Right lobe of liver (tissue), 6 donors: ENCODE measurements around the gene ZBTB7C. TPM values are rescaled to one million over a fixed set of nuclear protein-coding genes. Genes with fewer than 3 reads are reported as not detected.
A peak's percentile ranks its signal among the peaks of the same experiment; 100 is the strongest.

ENCODE experiments used
- ATAC-seq, 4 donors: fragments of 200-7000 bp; cut with Tn5 transposase; one replicate each; pipeline ENCODE4 v1.9.1; 2020; ENCODE audit warnings: mild to moderate bottlenecking in 4 of 4, moderate library complexity in 4 of 4
- DNase-seq, 3 donors: peaks; one replicate each; pipeline ENCODE4 v3.0.0-alpha.2; 2020
- H3K27ac ChIP-seq, 3 donors: fragments of 200-600 bp; one replicate each; pipeline ENCODE4 v1.8.0; 2022
- H3K27me3 ChIP-seq, 2 donors: fragments of 200-600 bp; one replicate each; pipeline ENCODE4 v1.8.0; 2022
- H3K36me3 ChIP-seq, 4 donors: fragments of 200-600 bp; sonication (generic) in 1 of 4; one replicate each; pipeline versions ENCODE4 v1.5.1 to v1.8.0; 2017 to 2022; ENCODE audit warnings: control low read depth in 1 of 4
- H3K4me1 ChIP-seq, 4 donors: fragments of 200-600 bp; sonication (generic) in 1 of 4; one replicate each; pipeline versions ENCODE4 v1.5.1 to v1.8.0; 2017 to 2022; ENCODE audit warnings: control low read depth in 1 of 4
- H3K4me3 ChIP-seq, 3 donors: fragments of 200-600 bp; one replicate each; pipeline ENCODE4 v1.8.0; 2022
- H3K9me3 ChIP-seq, 4 donors: fragments of 200-600 bp; sonication (generic) in 1 of 4; one replicate each; pipeline versions ENCODE4 v1.5.1 to v1.8.0; 2017 to 2022; ENCODE audit warnings: control low read depth in 1 of 4
- CTCF ChIP-seq, 4 donors: fragments of 200-600 bp in 3 of 4; fragments of 450-650 bp in 1 of 4; IDR thresholded peaks; one replicate each; pipeline versions ENCODE4 v1.5.1 to v1.8.0; 2016 to 2022; ENCODE audit warnings: antibody characterized with exemption in 4 of 4, mild to moderate bottlenecking in 2 of 4
- POLR2A ChIP-seq: fragments of 450-650 bp; IDR thresholded peaks from one replicate; pipeline ENCODE4 v1.6.1; 2017; ENCODE audit warnings: antibody characterized with exemption, mild to moderate bottlenecking
- WGBS: methylation state at CpG from one replicate; pipeline ENCODE4 v1.1.6; 2018; ENCODE audit warnings: low coverage, low lambda C conversion rate; ENCODE audit not compliant: insufficient coverage; ENCODE audit errors: missing lambda C conversion rate; 5-methylcytosine and 5-hydroxymethylcytosine counted together
- intact Hi-C, 2 donors: fragments of 100-400 bp; cut with DNase I; formaldehyde crosslinking; loops; one replicate each; pipeline versions ENCODE4 v1.11.2 to v1.14.1; 2022
- total RNA-seq, 6 experiments: library from RNA; depleted of rRNA in 2 of 6; stranded (reverse); fragments of >200 nt in 2 of 6; fragmentation: NEBNext Ultra II Directional in 3 of 6; extraction: Animal tissue kit (Norgen Biotek cat#: 25700) in 3 of 6; gene quantifications; one replicate each; pipeline versions ENCODE4 v1.1.0 to v1.2.4, GENCODE V29; 2016 to 2023
- donor health status: DM: no; HTN: yes; CAD: no.
- donor health status: DM: no; HTN: no; CAD: no.
- donor health status: DM: no; HTN: no; CAD: no.
- donor health status: DM: no; HTN: yes; CAD: no.
- donor health status: DM: no; HTN: yes; CAD: no.

The ZBTB7C gene
- total RNA-seq, 6 experiments from 2014 or later = 1.1 to 1.7 (median 1.3) TPM

- Histone ChIP-seq H3K27me3 (no peaks in the 10 kb centered on the region), H3K27ac (no peak overlapping the region), H3K36me3 (no peaks in the 10 kb centered on the region), H3K4me3 (no peak overlapping the region), H3K4me1 (peaks cover 0 to 39% (median 16%) of the 10 kb centered on the region in 4 donors), H3K9me3 (no peaks in the 10 kb centered on the region)
- DNase-seq = no peak
- no peak for ATAC-seq
- intact Hi-C loops = no loop called here
- TF ChIP-seq CTCF (IDR thresholded peaks at IDR 0.05) (no peak), POLR2A (no peak)
Measured at GRCh38 chr18:48195787-48196186, 213.4 kb downstream of the ZBTB7C start.

DNA sequence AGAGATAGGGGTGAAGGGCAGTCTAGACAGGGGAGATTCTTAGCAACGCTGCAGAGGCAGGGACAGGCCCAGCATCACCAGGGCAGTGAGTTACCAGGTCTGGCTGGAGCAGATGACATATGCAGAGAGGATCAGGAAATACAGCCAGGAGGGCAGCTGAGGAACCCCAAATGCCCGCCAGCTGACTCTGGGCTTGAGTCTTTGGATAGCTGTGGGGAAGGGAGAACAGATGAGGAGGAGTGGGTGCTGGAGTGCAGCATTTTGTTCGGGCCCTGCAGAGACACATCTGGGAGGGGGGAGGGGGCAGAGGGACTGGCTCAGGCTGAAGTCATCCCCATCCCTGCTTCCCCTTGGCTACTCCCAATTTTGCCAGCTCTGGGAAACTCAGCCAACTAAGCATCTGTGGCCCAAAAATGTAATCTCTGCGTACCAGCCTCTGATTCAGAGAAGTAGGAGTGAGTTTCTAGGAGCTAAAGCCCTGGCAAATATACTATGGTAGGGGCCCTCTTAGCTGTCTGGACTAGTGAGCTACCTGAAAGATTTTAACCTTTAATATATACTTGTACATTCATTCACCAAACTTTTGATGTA is 214.5 kb downstream of the ZBTB7C start:
- intact Hi-C loops = no loop called here
- DNase-seq = no peak
- no peak for TF ChIP-seq POLR2A
- no peak for TF ChIP-seq CTCF (IDR thresholded peaks at IDR 0.05)
- Histone ChIP-seq H3K4me3 (no peak overlapping the region), H3K4me1 (peaks cover 0 to 39% (median 16%) of the 10 kb centered on the region in 4 donors), H3K27me3 (no peaks in the 10 kb centered on the region), H3K27ac (no peak overlapping the region), H3K36me3 (no peaks in the 10 kb centered on the region), H3K9me3 (no peaks in the 10 kb centered on the region)
- WGBS = 93% methylated on average over 2 of the region's 4 CpGs
- no peak for ATAC-seq

DNA sequence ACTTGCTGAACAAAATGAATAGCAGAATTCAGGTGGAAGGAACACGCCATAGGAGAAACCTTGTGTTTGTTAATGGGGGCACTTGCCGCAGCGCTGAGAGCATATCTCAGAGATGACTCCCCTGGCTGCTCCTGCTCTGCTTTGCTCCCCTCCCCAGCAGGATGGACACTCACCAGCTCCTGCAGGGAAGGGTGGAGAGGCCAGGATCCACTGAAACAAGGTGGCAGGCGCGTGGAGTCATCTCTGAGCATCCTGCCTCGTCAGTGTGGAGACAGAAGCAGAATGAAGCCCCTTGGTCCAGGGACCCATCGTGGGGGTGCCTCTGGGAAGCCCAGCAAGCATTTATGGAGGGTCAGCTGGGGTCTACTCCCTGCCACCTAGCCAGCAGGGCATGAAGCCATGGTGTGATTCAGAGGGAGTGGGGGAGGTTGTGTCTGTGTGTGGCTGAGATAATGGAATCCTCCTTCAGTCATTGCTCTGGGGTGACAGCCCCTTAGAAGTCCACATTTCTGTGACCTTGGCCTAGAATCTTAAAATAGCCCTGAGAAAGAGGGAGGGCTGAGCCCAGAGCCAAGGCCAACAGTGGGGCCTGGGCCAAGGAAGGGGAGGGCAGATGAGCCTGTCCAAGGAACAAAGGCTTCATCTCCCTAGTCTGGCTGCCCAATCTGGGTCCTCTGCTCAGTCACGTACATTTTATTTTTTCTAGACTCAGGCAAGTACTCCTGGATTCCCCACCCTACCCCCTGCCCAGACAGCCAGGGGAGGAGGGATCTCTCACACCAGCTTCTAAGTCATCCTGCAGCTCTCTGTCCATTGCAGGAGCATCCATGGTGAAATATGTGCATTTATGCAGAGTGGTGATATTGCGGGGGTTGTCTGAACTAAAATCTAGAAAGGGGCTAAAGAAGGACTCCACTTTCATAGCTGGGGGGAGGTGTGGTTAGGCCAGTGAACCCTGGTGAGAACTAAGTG is 215.4 kb downstream of the ZBTB7C start:
- TF ChIP-seq POLR2A = no peak
- TF ChIP-seq CTCF (IDR thresholded peaks at IDR 0.05) = no peak
- DNase-seq = peak in 1 of 3 donors; percentile 67
- Histone ChIP-seq H3K9me3 (no peaks in the 10 kb centered on the region), H3K36me3 (no peaks in the 10 kb centered on the region), H3K4me3 (no peak overlapping the region), H3K27ac (peak overlapping the region in 1 of 3 donors; percentile 69), H3K27me3 (no peaks in the 10 kb centered on the region), H3K4me1 (peaks cover 0 to 39% (median 16%) of the 10 kb centered on the region in 4 donors)
- intact Hi-C loops = no loop called here
- WGBS = 68% methylated on average over 4 of the region's 9 CpGs
- peak; percentile 33 to 68 (median 46) for ATAC-seq

DNA sequence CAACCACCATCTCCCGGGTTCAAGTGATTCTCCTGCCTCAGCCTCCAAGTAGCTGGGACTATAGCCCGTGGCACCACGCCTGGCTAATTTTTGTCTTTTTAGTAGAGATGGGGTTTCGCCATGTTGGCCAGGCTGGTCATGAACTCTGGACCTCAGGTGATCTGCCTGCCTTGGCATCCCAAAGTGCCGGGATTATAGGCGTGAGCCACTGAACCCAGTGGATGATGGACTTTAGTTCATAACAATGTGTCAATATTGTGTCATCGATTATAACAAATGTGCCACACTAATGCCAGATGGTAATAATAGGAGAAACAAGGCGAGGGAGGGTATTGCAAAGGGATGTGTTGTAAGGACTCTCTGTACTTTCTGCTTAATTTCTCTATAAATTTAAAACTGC is 216.6 kb downstream of the ZBTB7C start:
- no peaks in the 10 kb centered on the region for H3K27me3 ChIP-seq
- peak overlapping the region in 2 of 3 donors; percentile 17 to 69 for H3K27ac ChIP-seq
- ATAC-seq (peak; percentile 75 to 88 (median 81)), DNase-seq (peak; percentile 62 to 85 (median 82))
- intact Hi-C loops = no loop called here
- no peaks in the 10 kb centered on the region for H3K9me3 ChIP-seq
- WGBS = 28% methylated on average over 5 of the region's 8 CpGs
- no peaks in the 10 kb centered on the region for H3K36me3 ChIP-seq
- H3K4me1 ChIP-seq = peaks cover 0 to 39% (median 16%) of the 10 kb centered on the region in 4 donors
- H3K4me3 ChIP-seq = no peak overlapping the region
- TF ChIP-seq CTCF (IDR thresholded peaks at IDR 0.05) = no peak
- TF ChIP-seq POLR2A = no peak
